ENCODE measurements around the gene ERC2. TPM values are rescaled to one million over a fixed set of nuclear protein-coding genes. Genes with fewer than 3 reads are reported as not detected.

Gene ERC2
- total RNA-seq, 2 donors from 2014 or later = 0.21 to 0.30 TPM

DNA sequence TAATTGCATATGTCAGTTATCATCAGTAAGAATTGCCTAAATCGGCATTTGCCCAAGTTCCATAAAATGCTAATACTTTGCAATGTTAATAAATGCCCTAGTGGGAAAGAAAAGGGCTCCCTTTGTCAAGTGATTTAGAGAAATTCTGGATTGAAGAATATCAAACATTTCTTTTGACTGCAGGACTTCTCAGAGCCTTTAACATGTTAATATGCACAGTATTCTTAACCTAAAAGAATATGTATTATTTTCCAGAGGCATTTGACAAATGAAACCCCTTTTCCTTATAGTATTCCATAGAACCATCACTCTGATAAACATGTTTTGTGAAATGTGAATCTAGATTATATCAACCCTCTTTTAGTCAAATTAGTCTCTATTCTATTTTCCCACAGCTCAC lies 529.0 kb downstream of the ERC2 start:
- Histone ChIP-seq H3K4me1 (no peaks in the 10 kb centered on the region), H3K9ac (ENCODE audit: low read depth in 2 of 2, low read length in 2 of 2) (no peak overlapping the region), H3K27ac (no peak overlapping the region), H3K36me3 (no peaks in the 10 kb centered on the region), H3K27me3 (no peaks in the 10 kb centered on the region), H3K9me3 (no peaks in the 10 kb centered on the region), H3K4me3 (no peak overlapping the region)
- TF ChIP-seq, protein P1, sequence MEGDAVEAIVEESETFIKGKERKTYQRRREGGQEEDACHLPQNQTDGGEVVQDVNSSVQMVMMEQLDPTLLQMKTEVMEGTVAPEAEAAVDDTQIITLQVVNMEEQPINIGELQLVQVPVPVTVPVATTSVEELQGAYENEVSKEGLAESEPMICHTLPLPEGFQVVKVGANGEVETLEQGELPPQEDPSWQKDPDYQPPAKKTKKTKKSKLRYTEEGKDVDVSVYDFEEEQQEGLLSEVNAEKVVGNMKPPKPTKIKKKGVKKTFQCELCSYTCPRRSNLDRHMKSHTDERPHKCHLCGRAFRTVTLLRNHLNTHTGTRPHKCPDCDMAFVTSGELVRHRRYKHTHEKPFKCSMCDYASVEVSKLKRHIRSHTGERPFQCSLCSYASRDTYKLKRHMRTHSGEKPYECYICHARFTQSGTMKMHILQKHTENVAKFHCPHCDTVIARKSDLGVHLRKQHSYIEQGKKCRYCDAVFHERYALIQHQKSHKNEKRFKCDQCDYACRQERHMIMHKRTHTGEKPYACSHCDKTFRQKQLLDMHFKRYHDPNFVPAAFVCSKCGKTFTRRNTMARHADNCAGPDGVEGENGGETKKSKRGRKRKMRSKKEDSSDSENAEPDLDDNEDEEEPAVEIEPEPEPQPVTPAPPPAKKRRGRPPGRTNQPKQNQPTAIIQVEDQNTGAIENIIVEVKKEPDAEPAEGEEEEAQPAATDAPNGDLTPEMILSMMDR (IDR thresholded peaks at IDR 0.05) = no peak
- no peak for DNase-seq
- intact Hi-C loops (cut with DNase I) = no loop called here

DNA sequence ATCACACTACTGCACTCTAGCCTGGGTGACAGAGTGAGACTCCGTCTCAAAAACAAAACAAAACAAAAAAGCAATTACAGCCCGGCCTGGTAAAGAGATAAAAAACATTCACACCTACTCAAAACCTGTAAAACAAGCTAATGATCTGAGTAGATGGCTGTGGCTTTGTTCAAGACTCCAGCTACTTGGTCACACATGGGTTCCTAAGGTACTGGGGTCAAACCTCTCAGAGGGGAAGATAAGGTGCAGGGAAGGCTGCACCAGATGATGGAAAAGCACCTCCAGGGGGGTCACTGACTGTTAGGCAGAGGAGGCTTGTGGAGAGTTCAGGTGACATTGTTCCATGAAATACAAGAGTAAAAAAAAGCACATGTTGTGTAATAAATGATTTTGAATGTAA lies 531.0 kb downstream of the ERC2 start:
- Histone ChIP-seq H3K36me3 (no peaks in the 10 kb centered on the region), H3K27ac (no peak overlapping the region), H3K9ac (ENCODE audit: low read depth in 2 of 2, low read length in 2 of 2) (no peak overlapping the region), H3K27me3 (no peaks in the 10 kb centered on the region), H3K4me3 (no peak overlapping the region), H3K4me1 (no peaks in the 10 kb centered on the region), H3K9me3 (no peaks in the 10 kb centered on the region)
- no peak for DNase-seq
- TF ChIP-seq, protein P1 (IDR thresholded peaks at IDR 0.05) = no peak
- intact Hi-C loops (cut with DNase I) = no loop called here

DNA sequence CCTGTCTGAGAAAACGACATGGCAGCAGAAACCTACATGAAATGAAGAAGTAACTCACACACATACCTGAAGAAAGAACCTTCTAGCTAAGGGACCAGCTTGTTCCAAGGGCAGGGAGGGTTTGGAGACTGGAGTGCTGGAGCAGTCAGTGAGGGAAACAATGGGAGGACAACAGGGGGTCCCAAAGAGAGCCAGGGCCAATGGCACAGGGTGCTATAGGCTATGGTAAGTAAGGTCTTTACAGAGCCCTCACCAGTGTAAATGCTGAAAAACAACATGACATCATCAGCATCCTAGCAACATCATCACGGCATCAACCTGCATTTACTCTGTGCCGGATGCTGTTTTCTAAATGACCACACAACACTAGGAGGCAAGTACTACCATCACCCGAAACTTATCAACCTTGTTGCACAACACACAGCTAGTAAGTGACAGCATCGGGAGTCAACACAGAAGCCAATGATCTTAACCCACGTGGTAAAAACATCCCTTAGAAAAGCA lies 531.7 kb downstream of the ERC2 start:
- H3K36me3 ChIP-seq = no peaks in the 10 kb centered on the region
- no peak for DNase-seq
- no peaks in the 10 kb centered on the region for H3K9me3 ChIP-seq
- H3K4me3 ChIP-seq = no peak overlapping the region
- intact Hi-C loops (cut with DNase I) = no loop called here
- no peak overlapping the region for H3K27ac ChIP-seq
- no peak overlapping the region for H3K9ac ChIP-seq (ENCODE audit: low read depth in 2 of 2, low read length in 2 of 2)
- no peaks in the 10 kb centered on the region for H3K4me1 ChIP-seq
- TF ChIP-seq, protein P1 (IDR thresholded peaks at IDR 0.05) = no peak
- no peaks in the 10 kb centered on the region for H3K27me3 ChIP-seq

DNA sequence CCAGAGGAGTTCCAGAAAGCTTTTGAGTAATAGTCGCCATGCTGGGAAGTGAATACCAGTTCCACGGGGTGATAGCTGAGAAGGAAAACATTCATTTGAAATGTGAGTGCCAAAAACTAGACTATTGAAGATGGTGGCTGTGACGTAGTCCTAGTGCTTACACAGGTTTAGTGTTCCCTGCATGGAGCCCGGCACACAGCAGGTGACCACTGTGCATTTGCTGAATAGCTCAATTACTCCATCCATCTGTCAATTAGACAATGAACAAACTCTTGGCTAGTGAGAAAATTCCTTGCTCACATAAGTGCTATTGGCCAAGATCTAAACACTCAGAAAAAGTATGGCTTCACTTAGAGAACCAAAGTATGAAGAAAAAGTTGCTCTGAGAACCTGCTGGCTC lies 533.0 kb downstream of the ERC2 start:
- DNase-seq = no peak
- H3K9me3 ChIP-seq = no peaks in the 10 kb centered on the region
- intact Hi-C loops (cut with DNase I) = no loop called here
- TF ChIP-seq, protein P1 (IDR thresholded peaks at IDR 0.05) = no peak
- no peak overlapping the region for H3K27ac ChIP-seq
- H3K9ac ChIP-seq (ENCODE audit: low read depth in 2 of 2, low read length in 2 of 2) = no peak overlapping the region
- no peaks in the 10 kb centered on the region for H3K36me3 ChIP-seq
- H3K4me3 ChIP-seq = no peak overlapping the region
- H3K4me1 ChIP-seq = no peaks in the 10 kb centered on the region
- no peaks in the 10 kb centered on the region for H3K27me3 ChIP-seq

DNA sequence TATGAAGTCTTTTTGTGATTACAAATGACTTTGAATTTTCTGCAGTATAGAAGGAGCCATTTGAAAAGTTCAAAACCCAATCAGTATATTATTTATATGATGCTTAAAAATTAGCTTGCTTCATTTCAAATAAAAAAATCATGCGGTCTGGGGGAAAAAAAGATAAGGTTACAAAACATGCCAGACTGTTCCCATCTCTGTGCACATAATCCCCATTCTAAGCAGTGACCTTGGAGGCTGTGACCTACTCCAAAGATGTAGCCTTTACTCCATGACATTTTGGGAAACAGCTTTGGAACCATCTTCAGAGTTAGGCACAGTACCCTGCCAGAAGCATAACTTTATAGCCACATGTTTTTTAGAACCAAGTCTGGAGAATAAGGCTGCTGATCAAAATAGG lies 533.5 kb downstream of the ERC2 start:
- Histone ChIP-seq H3K4me1 (no peaks in the 10 kb centered on the region), H3K9ac (ENCODE audit: low read depth in 2 of 2, low read length in 2 of 2) (no peak overlapping the region), H3K27ac (no peak overlapping the region), H3K36me3 (no peaks in the 10 kb centered on the region), H3K27me3 (no peaks in the 10 kb centered on the region), H3K9me3 (no peaks in the 10 kb centered on the region), H3K4me3 (no peak overlapping the region)
- no peak for DNase-seq
- TF ChIP-seq, protein P1 (IDR thresholded peaks at IDR 0.05) = no peak
- intact Hi-C loops (cut with DNase I) = no loop called here
